LNCAP (cell line): ENCODE results near the gene SDK2.

Experiments
- TF ChIP-seq, protein P1 (sequence below): fragments of 450-650 bp; IDR thresholded peaks from 2 replicates; pipeline ENCODE4 v1.5.1; 2017; ENCODE audit warnings: mild to moderate bottlenecking

SDK2 gene

DNA sequence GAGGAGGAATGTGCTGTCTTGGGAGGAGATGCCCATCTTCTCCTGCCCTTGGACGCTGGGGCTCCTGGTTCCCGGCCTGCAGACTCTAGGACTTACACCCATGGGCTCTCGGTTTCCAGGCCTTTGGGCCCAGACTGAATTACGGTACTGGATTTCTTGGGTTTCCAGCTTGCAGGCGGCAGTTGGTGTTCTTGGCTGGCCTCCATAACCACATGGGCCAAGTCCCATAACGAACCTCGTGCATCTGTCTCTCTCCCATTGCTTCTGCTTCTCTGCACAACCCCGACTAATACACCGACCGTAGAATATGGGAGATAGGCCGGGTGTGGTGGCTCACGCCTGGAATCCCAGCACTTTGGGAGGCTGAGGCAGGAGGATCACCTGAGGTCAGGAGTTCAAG lies 162.6 kb downstream of the SDK2 start:
- TF ChIP-seq, protein P1, sequence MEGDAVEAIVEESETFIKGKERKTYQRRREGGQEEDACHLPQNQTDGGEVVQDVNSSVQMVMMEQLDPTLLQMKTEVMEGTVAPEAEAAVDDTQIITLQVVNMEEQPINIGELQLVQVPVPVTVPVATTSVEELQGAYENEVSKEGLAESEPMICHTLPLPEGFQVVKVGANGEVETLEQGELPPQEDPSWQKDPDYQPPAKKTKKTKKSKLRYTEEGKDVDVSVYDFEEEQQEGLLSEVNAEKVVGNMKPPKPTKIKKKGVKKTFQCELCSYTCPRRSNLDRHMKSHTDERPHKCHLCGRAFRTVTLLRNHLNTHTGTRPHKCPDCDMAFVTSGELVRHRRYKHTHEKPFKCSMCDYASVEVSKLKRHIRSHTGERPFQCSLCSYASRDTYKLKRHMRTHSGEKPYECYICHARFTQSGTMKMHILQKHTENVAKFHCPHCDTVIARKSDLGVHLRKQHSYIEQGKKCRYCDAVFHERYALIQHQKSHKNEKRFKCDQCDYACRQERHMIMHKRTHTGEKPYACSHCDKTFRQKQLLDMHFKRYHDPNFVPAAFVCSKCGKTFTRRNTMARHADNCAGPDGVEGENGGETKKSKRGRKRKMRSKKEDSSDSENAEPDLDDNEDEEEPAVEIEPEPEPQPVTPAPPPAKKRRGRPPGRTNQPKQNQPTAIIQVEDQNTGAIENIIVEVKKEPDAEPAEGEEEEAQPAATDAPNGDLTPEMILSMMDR: no peak

GRCh38 chr17:73480740-73481139 lies 163.5 kb downstream of the SDK2 start:
- TF ChIP-seq, protein P1: no peak

GRCh38 chr17:73478768-73479424 lies 165.3 kb downstream of the SDK2 start:
- TF ChIP-seq, protein P1: no peak

GRCh38 chr17:73478334-73478733 lies 165.9 kb downstream of the SDK2 start:
- TF ChIP-seq, protein P1: no peak

- TF ChIP-seq, protein P1: no peak
Observed at GRCh38 chr17:73476890-73477350, 167.3 kb downstream of the SDK2 start.

DNA sequence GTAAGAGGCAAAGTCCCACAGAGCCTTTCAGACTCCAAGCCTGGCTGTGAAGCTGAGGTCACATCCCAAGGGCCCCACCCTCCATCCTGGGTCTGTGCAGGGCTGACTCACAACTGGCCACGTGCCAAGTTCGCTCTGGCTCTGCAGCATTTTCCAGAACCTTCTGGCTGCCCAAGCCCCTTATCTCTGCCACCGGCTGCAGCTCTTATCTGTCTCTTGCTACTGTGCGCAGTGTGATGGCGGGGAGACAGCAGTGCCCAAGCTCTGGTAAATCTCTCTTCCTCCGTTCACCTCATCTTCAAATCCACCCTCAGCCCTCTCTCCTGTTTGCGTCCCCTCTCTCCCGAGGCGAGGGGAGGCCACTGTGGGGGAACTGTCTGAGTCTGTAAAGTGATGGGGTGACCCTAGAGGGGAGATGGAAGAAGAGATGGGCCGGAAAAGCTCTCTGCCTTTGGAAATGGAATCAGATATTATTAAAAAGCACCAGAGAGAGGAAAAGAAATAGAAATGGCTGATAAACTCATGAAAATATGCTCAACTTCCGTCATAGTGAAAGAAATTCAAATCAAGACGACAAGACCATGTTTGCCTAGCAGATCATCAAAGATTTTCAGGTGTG lies 169.8 kb downstream of the SDK2 start:
- TF ChIP-seq, protein P1: no peak

DNA sequence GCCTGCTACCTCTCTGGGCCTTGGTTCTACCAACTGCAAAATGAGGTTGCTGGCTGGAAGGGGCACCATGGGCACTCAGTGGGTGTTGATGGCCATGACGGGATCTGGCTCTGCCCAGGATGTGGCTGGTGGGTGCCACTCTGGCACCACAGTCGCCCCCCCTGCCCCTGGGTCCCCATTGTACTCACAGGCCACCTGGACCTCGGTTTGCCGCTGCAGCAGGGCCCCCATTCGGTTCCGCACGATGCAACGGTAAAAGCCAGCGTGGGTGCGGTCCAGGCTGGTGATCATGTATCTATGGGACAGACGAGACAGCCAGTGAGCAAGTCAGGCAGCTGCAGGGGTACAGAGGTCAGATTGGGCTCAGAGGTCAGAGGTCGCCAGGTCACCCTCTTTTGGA lies 172.3 kb downstream of the SDK2 start:
- TF ChIP-seq, protein P1: no peak
